ENCODE results near the gene TMEM82.
"Not testable (repeated sequence)": the region's sequence is repeated elsewhere in the genome, so short reads cannot be mapped to it uniquely, and the experiment has no call there.

TMEM82 gene

DNA sequence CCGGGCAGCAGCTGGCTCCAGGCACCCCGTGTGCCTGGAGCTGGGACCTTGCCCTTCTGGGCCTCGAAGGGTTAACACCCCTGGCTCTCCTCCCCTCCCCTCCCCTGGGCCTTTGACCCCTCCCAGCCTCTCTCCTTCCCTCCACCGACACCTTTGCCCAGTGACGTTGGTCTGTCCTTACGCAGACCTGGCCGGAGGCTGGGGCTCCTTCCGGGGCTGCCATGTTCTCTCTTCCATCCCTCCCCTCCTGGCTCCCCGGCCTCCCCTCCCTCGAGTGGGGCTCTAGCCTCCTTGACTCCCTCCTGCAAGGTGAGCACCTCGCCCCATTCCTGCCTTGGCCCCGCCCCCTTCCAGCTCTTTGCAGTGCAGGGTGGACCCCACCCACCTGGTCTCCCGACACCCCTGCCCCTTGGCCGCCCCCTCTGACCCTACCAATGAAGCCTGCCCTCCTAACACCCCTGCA, at the start of gene TMEM82:
TMEM82 (plus strand) TSS at position 161 of the 463 bp plus-strand sequence; CDS start at position 222, 61 bp downstream.
- DNase-seq: no peak

DNA sequence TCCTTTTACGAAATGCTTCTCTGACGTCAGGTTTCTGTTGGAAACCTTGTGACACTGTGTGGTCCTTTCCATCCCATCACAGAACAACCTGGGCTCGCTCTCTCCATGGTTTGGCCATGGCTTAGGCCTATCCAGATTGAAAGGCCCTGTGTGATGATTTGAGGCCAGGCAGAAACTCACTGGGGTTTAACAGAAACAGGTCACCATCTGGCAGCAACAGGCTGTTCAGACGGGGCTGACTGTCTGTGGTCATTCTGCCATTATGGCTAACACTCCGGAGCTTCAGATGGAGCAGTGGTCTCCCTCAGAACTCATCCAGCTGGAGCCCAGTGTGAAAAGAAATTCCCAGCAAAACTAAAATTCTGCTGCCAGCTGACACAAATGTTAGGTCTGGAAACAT, 48.9 kb upstream of the TMEM82 start:
- no peak for DNase-seq

DNA sequence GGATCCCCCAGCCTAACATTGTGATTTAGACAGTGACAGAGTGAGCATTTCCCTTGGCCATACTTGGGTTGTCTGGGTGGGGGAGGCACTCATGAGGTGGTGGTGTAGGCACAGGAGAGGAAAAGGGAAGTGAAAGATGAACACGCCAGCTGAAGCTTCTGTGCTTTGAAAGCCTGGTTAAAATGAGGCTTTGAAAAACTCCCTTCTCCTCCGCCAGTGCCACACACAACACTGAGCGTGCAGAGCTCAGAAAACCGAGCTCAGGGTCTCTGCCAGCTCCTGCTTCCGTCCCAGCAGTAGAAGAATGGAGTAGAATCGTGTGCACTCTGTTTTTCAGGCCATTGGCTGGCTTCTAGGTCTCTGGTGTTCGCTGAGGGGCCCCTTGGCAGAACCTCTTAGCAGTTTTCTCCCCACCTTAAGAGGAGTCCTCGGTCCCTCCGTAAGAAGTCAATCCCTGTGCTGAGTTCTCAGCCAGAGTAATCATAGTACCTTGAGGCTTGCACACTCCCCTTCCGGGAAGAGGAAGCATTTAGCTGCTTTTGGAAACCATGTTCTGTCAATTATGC, 45.3 kb upstream of the TMEM82 start:
- DNase-seq: peak; percentile 39

DNA sequence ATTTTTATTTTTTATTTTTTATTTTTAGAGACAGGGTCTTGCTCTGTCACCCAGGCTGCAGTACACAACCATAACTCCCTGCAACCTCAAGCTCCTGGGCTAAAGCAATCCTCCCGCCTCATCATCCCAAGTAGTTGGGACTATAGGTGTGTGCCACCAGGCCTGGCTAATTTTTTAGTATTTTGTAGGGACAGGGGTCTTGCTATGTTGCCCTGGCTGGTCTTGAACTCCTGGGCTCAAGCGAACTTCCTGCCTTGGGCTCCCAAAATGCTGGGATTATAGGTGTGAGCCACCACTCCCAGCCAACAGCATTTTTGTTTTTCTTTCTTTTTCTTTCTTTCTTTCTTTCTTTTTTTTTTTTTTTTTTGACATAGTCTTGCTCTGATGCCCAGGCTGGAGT, 44.1 kb upstream of the TMEM82 start:
- no peak for DNase-seq

DNA sequence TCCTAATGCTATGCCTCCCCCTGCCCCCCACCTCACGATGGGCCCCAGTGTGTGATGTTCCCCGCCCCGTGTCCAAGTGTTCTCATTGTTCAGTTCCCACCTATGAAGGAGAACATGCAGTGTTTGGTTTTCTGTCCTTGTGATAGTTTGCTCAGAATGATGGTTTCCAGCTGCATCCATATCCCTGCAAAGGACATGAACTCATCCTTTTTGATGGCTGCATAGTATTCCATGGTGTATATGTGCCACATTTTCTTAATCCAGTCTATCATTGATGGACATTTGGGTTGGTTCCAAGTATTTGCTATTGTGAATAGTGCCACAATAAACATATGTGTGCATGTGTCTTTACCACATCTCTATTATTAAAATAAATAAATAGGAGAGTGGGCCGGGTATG, 43.0 kb upstream of the TMEM82 start:
- not testable (repeated sequence) for DNase-seq

DNA sequence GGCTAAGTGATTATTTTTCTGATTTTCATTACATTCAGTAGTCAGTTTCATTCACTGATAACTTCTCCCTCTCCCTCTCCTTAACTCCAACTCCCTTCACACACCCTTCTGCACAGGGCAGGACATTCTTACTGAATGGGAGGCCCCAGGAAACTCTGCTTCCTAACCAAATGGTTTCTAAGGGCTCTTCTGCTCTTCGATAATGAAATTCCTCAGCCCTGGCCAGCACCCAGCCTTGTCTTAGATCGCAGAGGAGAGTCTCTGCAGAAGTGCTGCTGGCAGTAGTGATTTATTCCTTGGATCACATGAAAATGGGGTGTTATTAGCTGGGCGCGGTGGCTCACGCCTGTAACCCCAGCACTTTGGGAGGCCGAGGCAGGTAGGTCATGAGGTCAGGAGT, 41.8 kb upstream of the TMEM82 start:
- DNase-seq: no peak

DNA sequence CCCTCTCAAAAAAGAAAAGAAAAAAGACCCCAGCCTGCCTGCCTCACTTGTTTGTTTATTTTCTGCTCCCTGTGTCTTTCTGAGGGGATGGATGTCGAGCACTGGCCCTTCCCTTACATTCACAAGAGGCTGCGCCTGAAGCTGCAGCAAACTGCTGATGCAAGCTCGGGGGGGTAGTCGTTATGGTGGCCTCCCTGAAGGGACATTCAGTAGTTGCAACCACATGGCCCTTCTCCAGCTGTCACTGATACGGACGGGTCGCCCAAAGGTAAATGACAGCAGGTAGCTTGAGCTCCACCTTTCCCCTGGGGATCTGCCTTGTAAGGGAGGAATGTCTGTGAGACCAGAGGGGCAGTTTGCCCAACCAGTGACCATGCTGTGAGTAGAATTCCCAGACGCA, 40.5 kb upstream of the TMEM82 start:
- DNase-seq: no peak

DNA sequence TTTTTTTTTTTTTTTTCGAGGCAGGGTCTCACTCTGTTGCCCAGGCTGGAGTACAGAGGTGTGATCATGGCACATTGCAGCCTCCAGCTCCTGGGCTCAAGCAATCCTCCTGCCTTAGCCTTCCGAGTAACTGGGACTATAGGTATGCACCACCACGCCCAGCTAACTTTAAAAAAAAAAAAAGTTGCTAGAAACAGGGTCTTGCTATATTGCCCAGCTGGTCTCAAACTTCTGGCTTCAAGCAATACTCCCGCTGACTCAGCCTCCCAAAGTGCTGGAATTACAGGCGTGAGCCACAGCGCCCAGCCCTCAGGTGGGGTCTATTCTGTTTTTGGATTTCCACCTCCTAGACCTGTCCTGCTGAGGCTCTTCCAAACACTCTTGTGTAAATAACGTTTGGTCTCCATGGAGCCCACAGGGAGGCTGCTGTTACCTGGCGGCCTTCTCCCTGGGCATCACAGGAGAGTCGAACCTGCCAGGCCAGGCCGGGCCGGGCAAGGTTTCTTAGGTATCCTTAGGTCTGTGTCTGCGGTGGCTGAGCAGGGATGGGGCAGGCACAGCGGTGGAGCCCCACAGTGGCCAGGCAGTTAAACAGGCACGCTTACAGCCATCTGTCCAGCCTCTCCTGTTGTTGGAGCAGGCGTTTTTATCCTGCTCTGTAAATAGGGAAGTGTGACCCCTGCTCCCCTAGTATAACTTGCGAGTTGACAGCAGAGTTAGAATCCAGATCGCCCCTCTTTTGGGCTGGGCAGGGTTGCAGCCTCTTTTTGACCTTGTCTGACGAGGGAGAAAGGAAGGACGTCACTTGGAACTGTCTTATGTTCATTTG, 39.4 kb upstream of the TMEM82 start:
- no peak for DNase-seq

DNA sequence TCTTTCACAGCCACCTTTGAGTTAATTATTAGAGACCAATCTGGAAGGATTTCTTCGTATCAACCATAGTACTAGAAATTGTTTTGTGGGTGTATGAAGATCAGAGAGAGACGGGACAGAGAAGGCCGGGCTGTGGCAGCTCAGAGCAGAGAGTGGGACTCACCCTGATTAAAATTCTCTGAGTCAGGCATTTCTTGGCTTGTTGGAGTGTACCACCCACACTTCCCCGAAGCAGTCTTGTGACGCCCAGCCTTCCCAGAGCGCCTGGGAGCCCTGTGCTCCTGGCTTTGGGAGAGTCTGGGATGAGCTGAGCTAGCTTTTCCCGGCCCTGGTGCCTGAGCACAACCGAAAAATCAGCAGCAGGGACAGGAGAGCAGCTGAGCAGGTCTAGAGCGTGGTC, 38.7 kb upstream of the TMEM82 start:
- no peak for DNase-seq

DNA sequence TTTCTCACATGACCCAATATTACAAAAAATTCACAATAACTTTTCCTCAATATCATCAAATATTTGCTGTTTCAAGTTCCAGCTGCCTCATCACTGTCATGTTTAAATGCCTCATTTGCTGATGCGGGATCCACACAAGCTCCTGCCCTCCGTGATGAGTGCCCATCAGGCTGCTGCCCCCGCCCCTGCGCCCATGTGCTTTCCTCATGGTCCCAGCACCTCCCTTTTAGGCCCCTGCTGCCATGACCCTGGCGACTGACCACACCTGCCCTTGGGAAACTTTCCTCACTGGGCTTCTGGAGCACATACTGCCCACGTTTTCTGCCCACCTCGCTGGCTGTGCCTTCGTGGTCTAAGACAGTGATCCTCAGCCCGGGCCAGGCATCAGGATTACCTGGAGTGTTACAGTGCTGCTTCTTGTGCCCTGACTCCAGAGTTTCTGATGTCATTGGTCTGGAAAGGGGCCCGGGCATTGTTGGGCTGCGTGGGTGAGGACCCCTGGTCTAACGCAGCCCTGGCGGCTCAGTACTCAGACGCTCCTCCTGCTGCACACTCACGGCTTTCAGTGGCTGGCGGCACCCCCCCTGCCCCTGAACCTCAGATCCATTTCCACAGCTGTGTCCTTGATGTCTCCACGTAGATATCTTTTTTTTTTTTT, 37.6 kb upstream of the TMEM82 start:
- no peak for DNase-seq

DNA sequence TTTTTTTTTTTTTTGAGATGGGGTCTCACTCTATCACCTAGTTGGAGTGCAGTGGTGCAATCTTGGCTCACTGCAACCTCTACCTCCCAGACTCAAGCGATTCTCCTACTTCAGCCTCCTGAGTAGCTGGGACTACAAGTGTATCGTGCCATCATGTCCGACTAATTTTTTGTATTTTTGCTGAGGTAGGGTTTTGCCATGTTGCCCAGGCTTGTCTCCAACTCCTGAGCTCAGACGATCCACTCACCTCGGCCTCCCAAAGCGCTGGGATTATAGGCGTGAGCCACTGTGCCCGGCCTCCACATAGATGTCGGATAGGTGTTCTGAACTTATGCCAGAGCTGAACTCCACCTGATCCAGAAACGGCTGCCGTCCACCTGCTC, 37.1 kb upstream of the TMEM82 start:
- DNase-seq: no peak

DNA sequence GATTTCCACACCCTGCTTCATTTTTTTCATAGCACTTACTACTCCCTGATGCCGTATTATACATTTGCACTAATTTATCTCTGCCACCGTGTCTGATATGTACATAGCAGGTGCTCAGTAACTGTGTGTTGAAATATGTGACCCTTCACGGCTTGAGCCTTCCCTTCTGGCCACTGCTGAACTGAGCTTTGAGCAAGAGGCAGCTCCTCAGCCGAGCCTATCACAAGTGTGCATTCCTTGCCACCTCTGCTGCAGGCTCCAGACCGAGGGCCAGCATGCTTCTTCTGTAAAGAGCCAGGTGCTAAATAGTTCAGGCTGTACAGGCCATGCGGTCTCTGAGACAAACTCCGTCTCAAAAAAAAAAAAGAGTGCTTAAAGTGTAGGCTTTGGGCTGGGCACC, 35.5 kb upstream of the TMEM82 start:
- DNase-seq: no peak

DNA sequence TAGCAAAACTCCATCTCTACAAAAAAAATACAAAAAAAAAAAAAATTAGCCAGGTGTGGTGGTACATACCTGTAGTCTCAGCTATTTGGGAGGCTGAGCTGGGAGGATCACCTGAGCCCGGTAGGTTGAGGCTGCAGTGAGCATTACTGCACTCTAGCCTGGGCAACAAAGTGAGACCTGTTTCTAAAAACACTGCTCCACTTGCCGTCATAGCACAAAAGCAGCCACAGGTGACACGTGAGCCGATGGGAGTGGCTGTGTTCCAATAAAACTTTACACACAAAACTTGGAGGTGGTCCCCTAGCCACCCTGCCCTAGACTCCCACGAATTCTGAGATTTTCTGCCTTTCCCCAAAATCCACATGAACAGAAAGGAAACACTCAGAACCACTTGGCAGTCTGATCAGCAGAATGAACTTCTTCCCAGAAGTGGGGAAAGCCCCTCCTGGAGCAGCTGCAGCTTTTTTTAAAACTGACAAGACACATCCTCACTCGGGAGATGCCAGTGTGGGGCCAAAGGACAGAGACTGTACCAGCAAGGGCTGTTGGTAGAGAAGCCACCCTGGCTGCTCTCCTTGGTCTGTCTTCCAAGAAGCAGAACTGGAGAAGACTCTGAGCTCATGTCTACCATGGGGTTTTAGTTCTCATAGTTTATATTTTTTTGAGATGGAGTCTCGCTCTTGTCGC, 34.9 kb upstream of the TMEM82 start:
- no peak for DNase-seq

DNA sequence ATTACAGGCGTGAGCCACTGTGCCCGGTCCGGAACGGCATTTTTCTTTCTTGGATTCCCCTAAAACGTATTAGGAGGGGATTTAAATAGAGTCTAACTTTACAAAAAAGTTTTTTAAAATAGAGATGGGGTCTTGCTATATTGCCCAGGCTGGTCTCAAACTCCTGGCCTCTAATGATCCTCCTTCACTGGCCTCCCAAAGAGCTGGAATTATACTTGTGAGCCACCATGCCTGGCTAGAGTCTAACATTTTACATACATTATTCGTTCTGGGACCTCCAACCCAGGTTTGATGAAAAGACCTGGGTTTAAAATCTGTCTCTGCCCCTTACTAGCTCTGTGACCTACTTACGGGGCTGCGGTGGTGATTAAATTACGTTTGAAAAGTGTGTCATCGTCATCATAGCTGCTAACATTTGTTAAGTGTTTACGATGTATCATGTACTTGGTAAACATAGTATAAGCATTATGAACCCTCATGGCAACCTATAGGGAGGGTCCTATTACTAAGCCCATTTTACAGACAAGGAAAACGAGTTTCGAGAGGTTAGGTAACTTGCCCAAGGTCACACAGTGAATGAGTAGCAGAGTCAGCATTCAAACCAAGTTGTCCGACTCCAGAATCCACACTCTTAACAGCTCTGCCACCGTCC, 33.7 kb upstream of the TMEM82 start:
- no peak for DNase-seq

DNA sequence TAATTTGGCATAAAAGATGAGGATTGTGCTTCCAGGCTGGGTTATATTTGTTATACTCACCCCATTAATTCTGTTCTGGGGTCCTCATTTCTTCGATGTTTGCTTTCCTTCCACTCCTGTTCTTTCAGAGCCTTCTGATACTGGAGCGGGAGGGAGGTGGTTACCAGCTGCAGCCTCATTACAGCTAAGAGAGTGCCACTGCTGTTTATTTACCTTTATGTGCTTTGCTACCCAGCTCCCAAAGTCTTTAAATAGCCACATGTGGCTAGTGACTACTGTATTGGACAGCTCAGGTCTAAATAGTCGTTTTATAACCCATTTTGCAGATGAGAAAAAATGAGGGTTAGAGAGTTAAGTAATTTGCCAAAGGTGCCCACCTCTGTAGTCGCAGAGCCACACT, 33.1 kb upstream of the TMEM82 start:
- DNase-seq: no peak

DNA sequence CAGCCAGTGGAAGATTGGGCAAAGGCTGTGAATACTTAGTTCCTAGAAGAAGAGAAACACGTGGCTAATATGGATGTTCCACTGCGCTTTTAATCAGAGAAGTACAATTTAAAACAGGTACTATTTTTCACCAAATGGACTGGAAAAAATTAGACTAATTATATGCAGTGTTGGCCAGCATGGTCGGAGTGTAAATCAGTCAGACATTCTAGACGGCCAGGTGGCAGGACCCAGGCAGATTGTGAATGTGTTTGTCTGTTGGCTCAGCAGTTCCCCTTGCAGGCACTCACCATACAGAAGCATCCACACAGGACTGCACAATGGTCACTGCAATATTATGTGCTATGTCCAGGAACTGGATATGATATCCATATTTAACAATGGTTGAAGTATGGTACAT, 30.1 kb upstream of the TMEM82 start:
- no peak for DNase-seq

DNA sequence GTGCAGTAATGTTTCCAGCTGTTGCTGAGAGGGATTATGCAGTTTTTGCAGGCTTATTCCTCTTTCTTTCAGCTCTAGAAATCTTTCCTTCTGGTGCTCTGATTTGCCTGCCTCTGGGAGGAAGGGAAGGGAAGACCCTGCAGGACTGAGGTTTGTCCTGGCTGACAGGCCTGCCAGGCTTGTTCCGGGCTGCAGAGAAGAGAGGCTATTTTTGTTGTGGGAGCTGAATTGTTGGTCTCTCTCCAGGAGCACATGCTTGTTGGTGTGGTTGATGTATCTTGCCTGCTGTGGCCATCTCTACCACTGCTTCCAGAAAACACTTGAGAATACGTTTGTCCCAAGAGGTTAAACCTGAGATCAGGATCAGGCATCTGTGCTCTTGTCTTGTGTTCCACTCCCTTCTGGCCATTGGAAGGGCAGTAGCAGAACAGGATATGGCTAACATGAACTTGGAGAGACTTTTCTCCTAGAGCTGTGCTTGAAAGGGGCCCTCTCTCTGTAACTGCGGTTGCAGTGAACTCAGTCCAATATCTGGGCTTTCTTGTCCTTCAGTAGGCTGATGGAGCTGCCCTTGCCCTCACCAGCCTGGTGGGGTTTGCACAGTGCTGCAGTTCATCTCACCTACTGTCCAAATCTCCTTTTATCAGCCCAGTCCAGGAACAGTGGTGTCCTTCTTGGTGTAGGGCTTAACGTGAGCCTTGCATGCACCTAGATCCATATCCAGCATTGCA, 27.7 kb upstream of the TMEM82 start:
- DNase-seq: no peak

DNA sequence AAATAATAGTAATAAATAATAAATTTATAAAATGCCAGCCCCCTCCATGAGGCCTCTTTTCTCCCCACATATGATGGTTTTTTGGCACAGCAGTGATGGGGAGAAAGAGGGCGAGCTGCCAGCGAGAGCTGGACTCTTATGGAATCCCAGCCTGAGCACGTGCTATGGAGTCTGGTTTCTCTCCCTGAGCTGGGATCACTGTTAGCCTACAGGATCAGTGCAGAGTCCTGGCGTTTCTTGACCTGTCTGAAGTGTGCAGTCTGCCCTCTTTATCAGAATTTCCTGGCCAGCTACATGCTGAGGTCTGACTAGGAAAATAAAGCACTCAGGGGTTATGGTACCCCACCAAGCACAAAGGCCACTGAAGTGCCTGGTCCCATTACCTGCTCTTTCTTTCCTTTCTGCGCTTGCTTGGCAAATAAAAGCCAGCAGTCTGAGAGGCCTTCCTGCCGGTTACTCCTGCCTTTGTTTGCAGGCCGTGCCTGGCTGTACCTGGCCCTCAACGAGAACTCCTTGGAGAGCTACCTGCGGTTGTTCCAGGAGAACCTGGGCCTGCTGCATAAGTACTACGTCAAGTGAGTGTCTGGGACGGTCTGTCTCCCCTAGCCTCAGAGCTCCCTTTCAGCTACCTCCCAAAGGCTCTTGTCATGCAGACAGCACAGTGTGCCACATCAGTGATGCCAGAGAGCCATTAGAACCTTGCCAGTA, 24.7 kb upstream of the TMEM82 start:
- DNase-seq: no peak

DNA sequence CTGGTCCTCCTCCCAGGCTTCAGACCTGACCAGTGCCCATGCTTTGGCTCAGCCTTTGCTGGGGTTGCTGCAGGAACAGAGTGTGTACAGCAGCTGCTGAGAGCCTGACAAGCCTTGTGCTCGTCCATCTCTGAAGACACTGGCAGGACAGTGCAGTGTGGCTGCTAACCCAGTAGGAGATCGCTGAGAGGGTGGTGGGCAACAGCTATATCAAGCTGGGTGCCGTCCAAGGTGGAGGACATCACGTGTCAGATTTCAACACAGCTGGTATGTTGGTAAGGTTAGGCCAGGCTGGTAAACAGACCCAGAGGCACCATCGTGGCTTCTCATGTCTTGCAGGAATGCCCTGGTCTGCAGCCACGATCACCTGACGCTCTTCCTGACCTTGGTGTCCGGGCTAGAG, 24.1 kb upstream of the TMEM82 start:
- DNase-seq: no peak

DNA sequence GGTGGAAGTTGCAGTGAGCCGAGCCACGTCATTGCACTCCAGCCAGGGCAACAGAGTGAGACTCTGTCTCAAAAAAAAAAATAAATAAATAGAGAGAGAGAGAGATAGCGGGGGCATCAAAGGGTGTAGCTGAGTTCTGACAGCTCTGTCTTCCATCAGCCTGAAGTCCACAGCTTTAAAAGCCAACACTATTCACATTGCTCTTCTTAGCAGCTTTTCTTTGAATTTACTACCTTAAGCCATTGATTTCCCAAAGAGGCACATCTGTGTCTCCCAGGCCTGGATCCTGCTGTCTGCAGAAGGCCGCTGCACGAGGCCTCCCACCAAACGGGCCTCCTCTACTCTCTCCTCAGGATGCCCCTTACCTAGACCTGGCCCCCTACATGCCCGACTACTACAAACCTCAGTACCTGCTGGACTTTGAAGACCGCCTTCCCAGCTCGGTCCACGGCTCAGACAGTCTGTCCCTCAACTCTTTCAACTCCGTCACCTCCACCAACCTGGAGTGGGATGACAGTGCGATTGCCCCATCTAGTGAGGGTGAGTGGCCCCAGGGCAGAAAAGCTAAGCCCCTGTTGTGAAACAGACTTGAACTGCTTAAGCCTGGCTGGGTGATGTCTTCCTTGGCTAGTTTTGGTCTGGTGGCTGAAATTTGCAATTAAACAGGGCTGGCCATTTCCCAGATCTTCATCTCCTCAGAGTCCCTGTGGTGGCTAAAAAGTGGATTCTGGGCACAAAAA, 22.7 kb upstream of the TMEM82 start:
- DNase-seq: no peak

DNA sequence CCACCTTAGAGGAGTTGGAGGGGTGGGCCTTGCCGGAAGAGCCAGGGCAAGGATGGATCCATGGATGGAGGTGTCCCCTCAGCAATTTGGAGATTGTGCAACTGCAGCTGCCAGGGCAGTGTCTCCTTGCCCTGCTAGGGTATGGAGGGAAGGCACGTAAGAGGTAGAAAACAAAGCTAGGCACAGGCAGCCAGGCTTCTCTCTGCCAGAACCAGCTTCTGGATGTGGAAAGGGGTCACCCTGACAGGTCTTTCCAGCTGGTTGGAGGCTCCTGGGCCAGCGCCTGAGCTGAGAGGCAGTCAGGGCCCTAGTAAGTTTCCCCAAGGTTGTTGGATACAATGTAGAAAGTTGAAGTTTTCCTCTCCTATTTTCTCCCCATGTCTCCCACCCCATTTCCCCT, 21.4 kb upstream of the TMEM82 start:
- DNase-seq: no peak

All from activated CD4-positive, alpha-beta T cell treated with anti-CD3 and anti-CD28 coated beads for 48 hours (primary cell).